SKM-1 treated with dmso at 0.1 percent for 144 hours (cell line): ENCODE data around the gene NMUR2.

Source experiments
- DNase-seq: peaks from one replicate; lab custom pipeline; 2025; ENCODE audit not compliant: unreplicated experiment; lab: John Stamatoyannopoulos, UW

The NMUR2 gene, protein sequence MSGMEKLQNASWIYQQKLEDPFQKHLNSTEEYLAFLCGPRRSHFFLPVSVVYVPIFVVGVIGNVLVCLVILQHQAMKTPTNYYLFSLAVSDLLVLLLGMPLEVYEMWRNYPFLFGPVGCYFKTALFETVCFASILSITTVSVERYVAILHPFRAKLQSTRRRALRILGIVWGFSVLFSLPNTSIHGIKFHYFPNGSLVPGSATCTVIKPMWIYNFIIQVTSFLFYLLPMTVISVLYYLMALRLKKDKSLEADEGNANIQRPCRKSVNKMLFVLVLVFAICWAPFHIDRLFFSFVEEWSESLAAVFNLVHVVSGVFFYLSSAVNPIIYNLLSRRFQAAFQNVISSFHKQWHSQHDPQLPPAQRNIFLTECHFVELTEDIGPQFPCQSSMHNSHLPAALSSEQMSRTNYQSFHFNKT

DNA sequence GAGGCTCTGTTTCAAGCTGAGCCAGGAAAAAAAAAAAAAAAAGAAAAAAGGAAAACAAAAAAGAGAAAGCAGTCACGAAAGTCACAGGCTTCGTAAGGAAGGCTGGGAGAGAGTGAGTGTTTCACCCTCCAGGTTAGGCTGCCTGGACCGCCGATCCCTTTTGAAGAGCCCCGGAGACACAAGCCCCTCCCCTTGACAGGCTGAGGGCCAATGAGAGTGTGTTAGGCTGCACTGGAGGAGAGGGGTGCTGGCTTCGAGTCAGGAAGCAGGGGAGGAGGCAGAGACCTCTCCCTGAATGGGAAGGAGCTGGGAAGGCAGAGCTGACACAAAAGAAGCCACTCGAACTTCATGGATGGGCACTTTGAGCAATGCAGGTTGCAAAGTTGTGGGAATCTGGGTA, at the start of gene NMUR2:
Gene NMUR2 (minus strand): TSS at position 135 of the 400 bp plus-strand sequence. CDS start 166 bp downstream, outside the sequence.
- DNase-seq: no peak

DNA sequence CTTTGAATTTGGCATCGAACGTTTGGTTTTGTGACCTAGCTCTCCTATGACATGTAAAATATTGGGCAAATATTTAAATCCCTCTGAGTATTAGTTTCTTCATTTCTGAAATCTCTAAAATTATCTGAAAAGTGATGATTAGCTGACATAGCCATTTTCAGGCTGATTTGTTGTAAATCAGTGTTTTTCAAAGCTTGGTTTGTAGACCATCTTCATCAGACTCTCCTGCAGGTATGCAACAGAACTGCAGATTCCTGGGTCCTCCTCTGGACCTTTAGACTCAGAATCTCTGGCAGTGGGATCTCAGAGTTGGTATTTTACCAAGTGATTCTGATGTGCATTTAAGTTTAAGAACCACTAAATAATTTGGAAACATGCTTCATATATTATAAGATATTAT, 38.9 kb upstream of the NMUR2 start:
- no peak for DNase-seq

DNA sequence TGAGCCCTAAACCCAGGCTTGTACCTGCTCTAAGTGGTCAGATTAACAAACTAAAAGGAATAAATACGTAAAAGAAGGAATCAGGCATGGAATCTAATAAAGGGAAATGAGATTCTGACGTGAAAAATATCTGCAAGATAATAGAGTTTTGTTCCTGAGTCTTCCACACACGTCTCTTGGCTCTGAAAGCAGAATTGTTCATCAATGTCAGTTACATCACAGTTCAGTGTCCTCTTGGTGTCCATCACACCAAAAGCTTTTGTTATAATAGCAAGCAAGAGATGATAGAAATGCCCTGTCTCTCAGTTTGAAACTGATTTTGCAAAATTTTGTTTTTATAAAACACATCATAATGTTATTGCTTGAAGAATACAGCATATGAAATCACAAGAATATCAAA, 34.7 kb upstream of the NMUR2 start:
- DNase-seq: no peak

DNA sequence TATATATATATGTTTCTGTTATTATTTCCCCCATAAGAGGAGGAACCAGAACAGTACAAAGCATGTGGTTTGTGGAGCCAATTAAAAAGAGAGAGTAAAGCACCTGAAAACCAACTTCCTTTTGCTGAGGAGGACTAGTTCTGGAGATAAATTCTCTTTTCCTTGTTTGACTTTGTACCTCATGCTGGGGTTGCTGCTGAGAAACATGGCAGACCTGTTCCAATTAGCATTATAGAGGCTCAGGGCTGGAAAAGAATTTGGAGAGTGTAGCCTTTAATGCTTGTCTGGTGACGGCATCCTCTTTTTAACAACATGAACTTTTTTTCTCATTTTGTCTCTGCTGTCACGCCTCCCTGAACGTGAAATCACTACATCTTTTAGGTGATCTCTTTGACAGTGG, 32.8 kb upstream of the NMUR2 start:
- DNase-seq: no peak

DNA sequence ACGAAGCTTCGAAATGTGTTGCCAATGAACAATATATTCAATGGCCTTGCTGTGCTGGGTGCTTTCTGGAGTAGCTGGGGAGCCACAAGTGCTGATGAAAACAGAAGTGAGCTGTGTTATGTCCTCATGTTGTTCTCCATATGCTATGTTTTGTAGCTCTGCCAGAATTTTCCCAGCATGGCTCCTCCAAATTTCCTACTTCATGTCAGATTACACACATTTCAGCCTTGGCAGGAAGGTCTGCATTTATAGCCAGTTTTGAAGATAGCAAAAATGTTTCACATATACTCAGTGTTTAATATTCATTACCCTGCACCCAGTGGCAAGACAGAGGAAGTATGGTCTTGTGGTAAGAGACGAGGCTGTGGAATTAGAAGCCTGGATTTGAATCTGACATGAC, 22.6 kb upstream of the NMUR2 start:
- DNase-seq: no peak

DNA sequence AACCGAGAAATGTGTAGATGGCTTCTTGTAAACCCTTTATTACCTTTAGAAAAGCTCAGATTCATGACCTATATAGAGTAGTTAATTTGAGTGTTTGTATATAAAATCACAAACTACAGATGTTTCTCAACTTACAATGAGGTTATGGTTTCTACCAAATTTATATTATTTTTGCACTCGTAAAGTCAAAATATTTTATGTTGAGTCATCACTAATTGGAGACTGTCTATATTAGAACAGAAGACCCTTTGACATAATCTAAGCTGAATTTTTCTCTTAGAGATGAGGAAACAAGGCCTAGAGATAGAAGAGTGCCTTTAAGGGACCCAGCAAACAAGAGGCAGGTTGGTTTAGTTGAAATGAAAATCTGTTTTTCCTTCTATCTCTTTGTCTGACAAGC, 20.0 kb upstream of the NMUR2 start:
- DNase-seq: no peak

DNA sequence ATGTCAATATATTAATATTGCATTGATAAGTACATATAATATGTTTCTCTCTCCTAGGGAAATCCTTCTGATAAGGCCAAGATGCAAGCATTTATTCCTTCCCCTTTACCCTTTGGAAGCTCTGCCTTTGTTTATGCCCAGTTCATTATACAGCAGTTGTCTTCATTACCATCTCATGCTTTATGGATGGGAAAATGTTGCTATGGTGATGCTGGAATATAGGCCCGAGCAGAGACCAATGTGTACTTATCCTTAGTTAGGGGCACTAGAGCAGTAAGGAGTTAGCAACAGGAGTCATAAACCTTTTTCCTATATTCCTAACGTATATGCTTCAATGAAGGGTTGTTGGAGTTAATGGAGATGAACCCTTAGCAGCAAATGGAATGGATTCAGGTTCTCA, 19.4 kb upstream of the NMUR2 start:
- DNase-seq: no peak

DNA sequence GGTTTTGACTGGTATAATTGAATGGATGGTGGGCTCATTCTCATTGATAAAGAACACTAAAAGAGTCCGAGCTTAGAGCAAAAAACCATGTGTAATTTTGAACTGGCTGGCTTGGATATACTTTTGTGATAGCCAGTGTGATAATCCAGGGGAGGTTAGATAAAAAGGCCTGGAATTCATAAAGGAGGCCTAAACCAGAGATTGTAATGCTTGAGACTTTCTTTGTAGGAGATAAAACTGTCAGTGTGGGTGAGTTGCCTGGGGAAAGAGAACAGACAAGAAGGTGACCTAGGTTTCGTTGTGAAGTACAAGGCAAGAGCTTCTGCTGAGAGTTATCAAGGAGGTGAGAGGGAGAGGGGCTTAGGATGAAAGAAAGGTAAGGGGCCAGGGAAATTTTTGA, 17.0 kb upstream of the NMUR2 start:
- DNase-seq: no peak

DNA sequence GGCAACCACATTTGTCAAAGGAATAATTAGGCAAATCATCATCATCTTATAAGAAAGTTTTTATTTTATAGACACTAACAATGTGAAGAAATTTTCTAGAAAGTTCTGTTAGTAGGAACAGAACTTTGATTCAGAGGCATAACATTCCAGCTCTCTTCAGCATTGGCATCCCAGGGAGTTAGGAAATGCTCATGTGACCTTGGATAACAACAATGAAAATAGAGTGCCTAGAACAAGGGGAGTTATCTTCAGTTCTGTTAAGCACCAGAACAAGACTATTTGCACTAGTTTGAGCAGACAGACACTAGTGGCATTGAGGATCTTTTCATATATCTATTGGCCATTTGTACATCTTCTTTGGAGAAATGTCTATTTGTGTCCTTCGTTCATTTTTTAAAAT, 7.0 kb upstream of the NMUR2 start:
- no peak for DNase-seq

DNA sequence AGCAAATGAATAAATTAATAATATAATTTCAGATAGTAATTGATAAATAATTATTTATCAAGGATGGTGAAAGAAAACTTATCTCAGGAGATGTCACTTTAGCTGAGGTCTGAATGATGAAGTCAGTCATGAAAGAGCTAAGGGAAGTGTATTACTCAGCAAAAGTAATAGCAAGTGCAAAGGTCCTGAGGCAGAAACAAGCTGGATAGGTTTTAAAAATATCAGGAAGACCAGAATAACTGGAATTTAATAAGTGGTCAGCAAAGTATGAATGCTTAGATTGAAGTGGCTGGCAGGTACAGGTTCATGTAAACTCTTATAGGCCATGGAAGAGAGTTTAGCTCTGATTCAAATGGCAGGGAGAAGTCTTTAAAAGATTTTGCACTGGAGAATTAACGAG, 1.0 kb upstream of the NMUR2 start:
- DNase-seq: no peak

DNA sequence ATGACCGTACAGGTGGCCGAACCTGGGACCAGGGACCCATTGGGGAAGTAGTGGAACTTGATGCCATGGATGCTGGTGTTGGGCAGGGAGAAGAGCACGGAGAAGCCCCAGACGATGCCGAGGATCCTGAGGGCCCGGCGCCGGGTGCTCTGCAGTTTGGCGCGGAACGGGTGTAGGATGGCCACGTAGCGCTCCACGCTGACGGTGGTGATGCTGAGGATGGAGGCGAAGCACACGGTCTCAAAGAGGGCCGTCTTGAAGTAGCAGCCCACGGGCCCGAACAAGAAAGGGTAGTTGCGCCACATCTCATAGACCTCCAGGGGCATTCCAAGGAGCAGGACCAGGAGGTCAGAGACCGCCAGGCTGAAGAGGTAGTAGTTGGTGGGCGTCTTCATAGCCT, 585 bp downstream of the NMUR2 start:
- no peak for DNase-seq

DNA sequence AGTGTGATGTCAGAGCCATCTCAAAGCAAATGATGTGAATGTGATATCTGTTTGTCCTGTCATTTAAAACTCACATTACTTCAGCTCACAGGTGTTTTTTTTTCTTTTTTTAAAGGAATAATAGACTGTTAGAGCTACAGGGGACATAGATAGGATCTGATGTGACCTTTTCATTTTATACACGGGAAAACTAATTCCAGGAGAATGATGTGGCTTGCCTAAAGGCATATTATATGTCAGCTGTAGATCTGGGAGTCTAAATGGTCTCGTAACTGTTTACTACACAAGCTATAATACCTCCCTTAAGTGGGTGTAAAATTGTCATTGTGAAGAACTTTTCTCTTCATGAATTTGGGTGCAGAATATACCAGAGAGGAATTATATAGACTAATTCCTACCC, 2.0 kb downstream of the NMUR2 start:
- DNase-seq: no peak

DNA sequence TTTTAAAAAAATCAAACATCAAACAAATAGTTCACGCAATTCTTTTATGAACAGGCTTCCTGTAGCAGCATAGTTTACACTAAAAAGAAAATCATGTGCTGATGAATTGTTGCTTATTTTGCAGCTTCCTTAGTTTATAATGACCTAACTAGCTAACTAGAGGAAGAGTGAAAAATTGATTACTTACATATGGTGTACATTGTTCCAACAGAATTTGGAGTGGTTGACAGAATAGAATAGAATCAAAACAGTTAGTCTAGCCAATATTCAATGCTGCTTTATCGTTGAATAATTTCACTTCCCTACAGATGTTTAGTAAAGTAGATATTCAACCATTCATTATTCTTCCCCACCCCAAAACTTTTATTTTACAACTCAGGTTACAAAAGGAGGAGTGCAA, 4.2 kb downstream of the NMUR2 start:
- DNase-seq: no peak

DNA sequence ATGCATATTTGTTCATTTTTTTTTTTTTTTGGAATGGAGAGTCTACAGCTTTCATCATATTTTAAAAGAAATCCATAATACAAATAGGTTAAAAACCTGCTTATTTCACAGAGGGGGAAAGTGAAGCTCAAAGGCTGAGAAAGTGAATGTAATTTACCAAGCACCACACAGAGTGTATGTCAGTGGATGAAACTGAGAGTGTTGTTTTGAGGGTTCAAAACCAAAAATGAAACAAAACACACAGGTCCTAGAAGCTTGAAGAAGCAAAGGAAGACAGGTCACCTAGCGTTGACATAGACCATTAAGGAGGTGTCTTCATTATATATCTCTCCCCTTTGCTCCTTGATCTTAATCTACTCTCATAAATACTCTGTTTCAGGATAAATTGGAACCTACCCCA, 7.5 kb downstream of the NMUR2 start:
- DNase-seq: no peak

DNA sequence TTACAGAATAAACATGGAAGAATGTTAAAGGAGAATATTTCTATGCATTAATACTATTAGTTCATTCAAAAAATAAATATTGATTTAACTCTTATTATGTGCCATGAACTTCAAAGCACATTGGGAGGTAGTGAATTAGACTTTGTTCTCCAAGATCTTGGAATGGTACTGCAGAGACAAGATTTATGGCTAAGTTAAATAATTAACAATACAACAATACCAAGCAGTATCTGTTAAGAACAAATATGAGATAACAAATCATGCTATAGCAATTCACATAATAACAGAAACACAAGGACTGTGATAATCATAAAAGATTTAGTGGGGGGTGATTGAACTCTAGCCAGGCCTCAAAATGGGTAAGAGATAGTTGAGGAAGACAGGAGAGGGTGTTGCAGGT, 11.6 kb downstream of the NMUR2 start:
- no peak for DNase-seq

DNA sequence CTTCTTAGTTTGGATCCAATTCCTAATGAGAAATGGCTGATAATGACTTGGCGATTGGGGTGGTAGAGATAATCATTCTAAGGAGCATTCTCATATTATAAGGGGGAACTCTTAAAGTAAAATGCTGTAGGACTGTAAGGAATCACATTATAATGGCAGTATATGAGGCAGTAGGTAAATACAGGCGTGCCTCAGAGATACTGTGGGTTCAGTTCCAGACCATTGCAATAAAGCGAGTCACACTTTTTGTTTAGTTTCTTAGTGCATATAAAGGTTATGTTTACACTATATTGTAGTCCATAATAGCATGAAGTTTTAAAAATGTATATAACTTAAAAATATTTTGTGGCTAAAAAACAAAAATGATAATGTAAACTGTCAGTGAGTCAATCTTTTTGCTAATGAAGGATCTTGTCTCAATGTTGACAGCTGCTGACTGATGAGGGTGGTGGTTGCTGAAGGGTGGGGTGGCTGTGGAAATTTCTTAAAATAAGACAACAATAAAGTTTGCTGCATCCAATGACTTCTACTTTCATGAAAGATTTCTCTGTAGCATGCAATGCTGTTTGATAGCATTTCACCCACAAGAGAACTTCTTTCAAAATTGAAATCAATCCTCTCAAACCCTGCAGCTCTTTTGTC, 15.8 kb downstream of the NMUR2 start:
- DNase-seq: no peak

DNA sequence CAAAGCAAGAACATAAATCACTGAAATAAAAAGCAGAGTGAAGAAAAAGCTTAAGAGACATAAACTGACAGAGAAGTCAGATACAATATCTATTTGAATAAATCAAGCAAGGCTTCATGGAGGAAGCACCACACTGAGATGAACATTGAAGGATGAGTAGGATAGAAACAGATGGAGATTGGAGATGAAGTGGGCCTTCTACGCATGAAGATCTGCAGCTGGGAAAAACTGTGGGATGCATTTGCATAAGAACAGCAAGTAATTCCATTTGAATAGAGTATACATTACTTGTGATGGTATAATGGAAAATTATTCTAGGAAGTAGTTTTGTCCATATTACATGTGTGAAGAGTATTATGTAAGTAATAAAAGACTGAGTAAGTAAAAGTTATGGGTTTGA, 16.5 kb downstream of the NMUR2 start:
- DNase-seq: no peak

DNA sequence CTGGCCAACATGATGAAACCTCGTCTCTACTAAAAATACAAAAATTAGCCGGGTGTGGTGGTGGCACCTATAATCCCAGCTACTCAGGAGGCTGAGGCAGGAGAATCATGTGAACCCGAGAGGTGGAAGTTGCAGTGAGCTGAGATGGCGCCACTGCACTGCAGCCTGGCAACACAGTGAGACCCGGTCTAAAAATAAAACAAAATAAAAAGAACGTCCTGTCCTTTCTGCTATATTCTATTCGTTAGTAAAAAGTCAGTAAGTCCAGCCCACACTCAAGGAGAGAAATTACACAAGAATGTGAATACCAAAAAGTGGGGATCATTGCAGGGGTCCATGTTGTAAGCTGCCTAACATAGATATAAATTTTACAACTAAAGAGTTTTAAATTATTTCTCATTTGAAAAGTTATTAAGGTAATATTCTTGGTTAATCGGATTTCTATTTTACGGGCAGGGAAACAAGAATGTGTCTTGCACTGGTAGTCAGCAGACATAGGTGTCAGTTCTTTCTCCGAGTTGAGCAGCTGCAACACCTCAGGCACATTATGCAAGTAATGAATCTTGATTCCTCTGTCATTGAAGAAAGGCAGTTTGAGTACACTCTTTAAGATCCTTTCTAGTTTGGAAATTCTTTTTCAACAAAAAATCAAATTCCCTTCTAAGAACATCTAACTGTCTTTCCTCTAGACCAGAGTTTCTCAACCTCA, 24.5 kb downstream of the NMUR2 start:
- no peak for DNase-seq

DNA sequence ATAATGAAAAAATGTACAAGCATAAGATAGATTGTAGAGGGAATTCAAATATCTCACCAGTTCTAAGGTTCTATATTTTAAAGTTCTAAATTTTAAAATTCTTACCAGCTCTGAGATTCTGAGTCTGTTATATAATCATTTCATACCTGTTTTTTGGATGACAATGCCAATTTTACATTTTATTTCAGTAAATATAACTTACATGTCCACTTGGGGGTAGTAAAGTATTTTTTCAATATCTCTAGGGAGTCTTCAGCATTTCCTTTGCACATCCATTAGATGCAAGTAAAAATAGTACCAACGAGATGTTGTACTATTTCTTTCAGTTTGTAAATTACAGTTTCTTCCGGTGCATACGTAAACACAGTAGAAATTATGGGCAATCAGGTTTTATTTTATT, 25.7 kb downstream of the NMUR2 start:
- no peak for DNase-seq

DNA sequence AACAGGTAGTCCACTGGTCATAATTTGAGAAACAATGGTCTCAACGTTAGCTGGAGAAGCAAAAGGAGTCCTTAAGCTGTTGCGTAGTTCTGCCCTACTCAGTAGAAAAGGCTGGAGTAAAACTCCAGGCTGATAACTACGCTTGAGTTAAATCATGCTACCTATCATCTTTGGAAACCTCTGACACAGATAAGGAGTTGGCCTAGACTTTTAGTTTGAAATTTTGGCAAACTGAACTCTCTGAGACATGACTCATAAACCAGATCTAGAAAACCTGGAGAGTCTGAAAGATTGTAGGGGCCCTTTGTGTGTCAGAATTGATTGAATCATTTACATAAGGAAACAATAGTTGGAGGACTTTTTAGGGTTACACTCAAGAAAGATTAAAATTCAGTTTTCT, 26.3 kb downstream of the NMUR2 start:
- DNase-seq: no peak

DNA sequence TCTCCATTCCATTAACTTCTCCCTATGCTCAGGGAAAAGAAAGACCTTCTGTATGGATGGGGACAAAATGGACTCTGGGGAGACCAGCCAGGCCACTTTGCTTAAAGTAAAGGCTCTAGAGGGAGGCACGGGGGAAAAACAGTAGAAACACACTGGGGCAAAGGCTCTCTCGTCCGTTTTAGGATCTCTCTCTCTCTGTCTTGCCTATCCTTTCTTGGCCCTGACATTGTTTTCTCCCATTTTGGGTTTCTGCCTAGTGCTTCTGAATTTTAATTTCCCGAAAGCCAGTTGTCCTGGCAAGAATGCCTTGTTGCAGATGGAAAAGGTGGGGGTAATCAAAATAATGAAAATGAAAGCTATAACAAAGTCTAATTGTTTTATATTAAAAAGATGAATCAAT, 28.2 kb downstream of the NMUR2 start:
- no peak for DNase-seq

DNA sequence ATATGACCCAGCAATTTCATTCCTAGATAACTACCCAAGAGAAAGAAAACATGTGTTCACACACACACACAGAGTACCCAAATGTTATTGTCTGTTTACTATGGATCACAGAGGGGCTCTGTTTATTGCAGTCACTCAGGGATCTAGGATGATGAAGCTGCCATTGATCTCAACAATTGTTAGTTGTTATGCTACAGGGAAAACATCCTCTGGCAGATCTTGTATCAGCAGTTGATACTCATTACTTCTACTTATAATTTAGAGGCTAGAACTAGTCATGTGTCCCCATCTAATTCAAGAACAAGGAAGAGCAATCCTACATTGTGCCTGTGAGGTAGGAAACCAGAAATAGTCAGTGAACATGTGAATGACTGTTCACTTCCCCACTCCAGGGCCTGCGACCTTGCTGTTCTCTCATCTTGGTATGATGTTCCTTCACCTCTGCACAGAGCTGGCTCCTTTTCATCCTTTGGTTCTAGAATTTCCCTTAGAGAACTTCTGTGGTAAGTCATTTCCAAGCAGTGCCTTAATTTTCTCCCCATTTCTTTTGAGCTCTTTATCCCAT, 30.3 kb downstream of the NMUR2 start:
- no peak for DNase-seq
